Stimulated activated CD8-positive, alpha-beta memory T cell treated with anti-CD3 and anti-CD28 coated beads, Interleukin-2, amount 100 ng/mL, for 48 hours (primary cell): ENCODE data around the gene AKNA.
"Not testable (repeated sequence)": the region's sequence is repeated elsewhere in the genome, so short reads cannot be mapped to it uniquely, and the experiment has no call there.

ENCODE experiments used
- DNase-seq, 2 donors: peaks; one replicate each; pipeline ENCODE4 v3.0.0-alpha.2; 2020; ENCODE audit warnings: low read depth in 2 of 2

AKNA gene

GRCh38 chr9:114322831-114323531 lies 64.8 kb downstream of the AKNA start, which contains the start of gene ORM1:
Gene ORM1 (plus strand): TSS chr9:114323098. CDS start chr9:114323134, 36 bp downstream.
- not testable (repeated sequence) for DNase-seq

GRCh38 chr9:114322160-114322818 lies 65.5 kb downstream of the AKNA start:
- not testable (repeated sequence) for DNase-seq

DNA sequence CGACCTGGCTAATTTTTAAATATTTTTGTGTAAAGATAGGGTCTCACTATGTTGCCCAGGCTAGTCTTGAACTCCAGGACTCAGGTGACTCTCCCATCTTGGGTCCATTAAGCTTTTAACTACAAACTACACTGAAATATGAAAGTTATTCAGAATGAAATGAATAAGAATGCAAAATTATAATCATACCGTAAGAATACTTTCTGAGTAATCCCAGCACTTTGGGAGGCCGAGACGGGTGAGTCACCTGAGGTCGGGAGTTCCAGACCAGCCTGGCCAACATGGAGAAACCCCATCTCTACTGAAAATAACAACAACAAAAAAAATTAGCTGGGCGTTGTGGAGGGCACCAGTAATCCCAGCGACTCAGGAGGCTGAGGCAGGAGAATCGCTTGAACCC lies 66.0 kb downstream of the AKNA start:
- peak in 1 of 2 donors; percentile 36 for DNase-seq

GRCh38 chr9:114320710-114321109 lies 67.1 kb downstream of the AKNA start:
- not testable (repeated sequence) for DNase-seq

- no peak for DNase-seq
Measured at GRCh38 chr9:114319147-114319546, 68.6 kb downstream of the AKNA start.

GRCh38 chr9:114318416-114318815 lies 69.4 kb downstream of the AKNA start:
- no peak for DNase-seq

GRCh38 chr9:114317665-114318357 lies 70.0 kb downstream of the AKNA start:
- no peak for DNase-seq

GRCh38 chr9:114316605-114317230 lies 71.1 kb downstream of the AKNA start:
- no peak for DNase-seq

DNA sequence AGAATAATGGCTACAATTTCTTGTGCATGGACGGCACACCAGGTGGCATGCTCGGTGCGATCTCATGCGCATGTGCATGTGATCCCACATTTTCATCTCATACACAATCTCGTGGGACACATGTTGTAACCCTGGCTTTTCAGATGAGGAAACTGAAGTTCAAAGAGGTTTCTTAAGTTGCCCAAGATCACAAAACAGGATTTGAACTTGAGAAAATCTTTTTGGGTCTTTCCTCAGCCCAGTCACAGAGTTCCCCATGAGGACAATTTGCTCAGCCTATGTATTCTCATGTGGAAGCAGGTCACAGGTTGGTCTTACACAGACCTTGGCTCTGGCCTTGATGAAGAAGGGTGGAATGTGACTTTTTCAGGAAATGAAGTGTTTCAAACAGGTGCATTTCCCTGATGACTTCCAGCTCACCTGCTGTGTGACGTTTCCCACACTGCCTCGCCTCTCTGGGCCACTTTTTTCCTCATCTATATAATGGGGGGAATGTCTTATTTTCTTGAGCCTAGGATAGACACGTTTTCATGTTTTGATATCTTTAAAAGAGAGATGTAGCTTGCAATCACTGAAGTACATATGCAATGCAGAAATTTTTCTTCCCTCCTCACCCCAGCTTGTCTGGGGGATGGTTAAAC lies 71.9 kb downstream of the AKNA start:
- no peak for DNase-seq

DNA sequence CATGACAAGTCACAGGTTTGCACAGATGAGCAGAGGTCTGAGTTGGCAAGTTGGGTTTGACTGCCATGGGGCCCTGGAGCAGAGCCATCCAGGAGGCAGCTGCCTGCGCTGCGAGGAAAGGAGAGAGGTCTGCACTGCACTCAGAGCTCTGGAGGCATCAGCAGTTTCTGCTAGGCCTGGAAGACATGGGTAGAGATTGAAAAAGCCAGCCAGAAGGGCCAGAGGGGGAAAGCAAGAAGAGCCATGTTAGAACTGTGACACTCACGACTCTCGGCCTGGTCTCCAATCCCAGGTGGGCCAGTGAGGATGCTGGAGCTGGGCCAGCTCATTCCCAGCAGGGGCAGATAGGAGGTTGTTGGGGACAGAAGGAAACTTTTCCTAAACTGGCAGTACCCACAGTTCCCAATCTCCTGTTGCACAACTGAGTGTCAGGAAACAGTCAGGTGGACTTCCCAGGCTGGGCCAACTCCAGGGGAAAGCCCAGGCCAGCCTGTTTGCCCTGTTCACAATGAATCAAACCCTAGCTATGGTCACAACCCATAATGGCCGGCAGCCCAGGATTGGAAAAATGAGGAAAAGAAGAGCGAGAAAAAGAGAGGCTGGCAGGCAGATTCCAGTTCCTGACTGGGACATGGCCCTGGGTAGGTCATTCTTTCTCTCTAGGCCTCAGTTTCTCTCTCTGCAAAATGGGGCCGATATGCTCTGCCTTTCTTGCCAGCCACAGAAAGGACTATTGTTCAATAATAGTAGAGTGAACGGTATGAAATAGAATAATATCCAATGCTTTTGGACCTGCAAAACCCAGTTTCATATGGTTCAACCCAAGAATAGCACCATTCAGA lies 72.7 kb downstream of the AKNA start:
- DNase-seq, result no peak

DNA sequence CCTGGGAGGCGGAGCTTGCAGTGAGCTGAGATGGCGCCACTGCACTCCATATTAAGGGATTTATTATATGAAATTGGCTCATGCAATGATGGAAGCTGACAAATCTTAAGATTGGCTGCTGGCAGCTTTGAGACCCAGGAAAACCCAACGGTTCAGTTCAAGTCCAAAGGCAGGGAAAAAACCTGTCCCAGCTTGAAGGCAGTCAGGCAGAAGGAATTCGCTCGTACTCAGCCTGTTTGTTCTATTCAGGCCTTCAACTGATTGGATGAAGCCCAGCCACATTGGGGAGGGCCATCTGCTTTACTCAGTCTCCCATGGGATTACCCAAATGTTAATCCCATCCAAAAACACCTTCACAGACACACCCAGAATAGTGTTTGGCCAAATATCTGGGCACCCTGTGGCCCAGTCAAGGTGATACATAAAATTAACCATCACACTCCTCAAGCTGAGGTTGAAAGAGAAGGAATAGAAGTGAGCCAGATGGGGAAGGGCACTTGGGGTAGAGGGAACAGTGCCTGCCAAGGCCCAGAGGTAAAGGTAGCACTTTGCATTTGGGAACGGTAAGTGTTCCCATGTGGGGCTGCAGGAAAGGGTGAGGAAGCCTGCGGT lies 73.4 kb downstream of the AKNA start:
- DNase-seq, result no peak

DNA sequence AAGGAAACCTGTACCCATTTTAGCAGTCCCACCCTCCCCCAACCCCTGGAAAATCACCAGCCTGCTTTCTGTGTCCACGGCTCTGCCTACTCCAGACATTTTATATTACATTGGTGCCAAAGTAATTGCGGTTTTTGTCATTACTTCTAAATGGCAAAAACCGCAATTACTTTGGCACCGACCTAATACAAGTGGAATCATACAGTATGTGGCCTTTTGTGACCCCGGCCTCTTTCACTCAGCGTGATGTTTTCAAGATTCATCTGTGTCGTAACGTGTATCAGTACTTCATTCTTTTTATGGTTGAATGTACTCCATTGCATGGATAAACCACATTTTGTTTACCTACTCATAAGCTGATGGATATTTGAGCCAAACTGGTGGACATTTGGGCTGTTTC lies 74.6 kb downstream of the AKNA start:
- no peak for DNase-seq

DNA sequence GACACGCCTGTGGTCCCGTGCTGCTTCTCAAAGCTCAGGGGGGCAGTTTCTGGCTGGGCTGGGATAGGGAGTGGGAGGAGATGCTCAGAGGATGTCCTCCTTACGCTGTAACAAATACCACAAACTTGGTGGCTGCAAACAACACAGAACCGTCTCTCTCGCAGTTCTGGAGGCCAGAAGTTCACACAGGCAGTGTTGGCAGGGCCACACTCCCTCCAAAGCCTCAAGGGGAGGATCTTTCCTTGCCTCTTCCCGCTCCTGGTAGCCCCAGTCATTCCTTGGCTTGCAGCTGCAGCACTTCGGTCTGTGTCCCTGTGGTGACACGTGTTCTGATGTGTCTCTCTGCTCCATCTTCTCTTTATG lies 75.3 kb downstream of the AKNA start:
- no peak for DNase-seq

- no peak for DNase-seq
Measured at GRCh38 chr9:114311571-114312512, 75.9 kb downstream of the AKNA start.

DNA sequence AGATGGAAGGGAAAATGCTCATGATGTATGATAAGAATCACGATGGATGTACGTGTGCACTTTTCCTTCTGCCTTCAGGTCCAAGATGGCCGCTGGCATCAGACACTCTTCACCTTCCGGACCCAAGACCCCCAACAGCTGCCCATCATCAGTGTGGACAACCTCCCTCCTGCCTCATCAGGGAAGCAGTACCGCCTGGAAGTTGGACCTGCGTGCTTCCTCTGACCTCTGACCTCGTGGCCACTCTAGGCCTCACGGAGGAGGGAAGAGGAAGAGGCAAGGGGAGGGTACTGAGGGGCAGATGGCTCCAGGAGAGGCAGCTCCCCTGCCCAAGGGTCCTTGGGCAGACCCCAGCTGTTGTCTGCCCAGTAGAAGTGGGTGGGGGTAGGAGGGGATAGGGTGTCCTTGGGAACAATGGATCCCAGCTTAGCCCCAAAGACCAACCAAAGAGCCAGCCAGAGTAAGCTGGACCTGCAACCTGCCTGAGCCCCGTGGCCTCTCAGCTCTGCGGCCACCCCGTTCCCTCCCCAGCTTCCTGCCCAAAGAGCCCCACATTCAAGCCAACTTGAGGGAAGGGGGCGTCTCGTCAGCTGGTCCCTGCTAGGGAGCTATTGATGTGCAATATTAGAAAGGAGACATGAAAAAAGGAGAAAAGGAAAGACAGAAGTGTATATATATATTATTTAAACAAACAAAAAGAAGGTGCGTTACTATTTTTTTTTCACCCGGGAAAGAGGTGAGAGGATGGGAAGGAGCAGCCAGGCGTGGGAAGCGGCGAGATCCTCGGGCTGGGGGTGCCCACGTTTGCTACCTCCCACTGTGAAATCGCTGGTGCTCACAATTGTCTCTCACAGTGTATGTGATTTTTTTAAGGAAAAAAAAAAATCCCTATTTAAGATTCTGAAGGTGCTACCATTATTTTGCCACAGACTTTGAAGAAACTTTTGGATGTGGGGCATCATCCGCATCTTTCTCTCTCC lies 77.0 kb downstream of the AKNA start:
- no peak for DNase-seq

DNA sequence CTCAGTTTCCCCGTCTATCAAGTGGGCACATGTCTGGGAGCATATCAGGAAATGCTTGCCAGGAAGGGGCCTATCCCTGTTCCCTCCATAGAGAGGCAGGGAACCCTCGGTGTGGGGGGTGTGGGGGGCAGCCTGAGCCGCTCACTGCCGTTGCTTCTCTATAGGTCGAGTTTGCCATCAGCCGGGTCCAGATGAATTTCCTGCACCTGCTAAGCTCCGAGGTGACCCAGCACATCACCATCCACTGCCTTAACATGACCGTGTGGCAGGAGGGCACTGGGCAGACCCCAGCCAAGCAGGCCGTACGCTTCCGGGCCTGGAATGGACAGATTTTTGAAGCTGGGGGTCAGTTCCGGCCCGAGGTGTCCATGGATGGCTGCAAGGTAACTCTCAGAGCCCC lies 78.7 kb downstream of the AKNA start:
- DNase-seq, result no peak

- DNase-seq, result no peak
Measured at GRCh38 chr9:114308361-114308950, 79.3 kb downstream of the AKNA start.

DNA sequence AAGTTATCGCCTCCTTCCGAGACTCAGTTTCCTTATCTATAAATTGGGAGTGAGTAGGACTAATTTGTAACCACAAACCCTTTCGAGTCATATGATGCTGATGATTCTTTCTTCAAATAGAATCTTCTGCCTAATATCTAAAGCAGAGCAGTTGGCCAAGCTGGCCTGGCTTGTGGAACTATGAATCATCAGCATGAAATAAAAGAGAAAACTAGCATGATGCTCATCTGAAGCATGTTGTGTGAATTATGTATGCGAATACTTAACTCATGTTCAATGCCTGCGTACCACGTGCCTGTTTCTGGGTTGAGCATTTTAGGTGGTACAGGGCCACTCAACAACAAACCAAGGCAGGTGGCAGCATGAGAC lies 79.9 kb downstream of the AKNA start:
- no peak for DNase-seq
